Putamen (tissue), 1 donor: ENCODE measurements around the gene MARK4.
"Not testable (repeated sequence)": the region's sequence is repeated elsewhere in the genome, so short reads cannot be mapped to it uniquely, and the experiment has no call there.

Experiments
- DNase-seq: peaks from one replicate; pipeline ENCODE4 v3.0.0-alpha.2; 2016; ENCODE audit warnings: low spot score

Gene MARK4

DNA sequence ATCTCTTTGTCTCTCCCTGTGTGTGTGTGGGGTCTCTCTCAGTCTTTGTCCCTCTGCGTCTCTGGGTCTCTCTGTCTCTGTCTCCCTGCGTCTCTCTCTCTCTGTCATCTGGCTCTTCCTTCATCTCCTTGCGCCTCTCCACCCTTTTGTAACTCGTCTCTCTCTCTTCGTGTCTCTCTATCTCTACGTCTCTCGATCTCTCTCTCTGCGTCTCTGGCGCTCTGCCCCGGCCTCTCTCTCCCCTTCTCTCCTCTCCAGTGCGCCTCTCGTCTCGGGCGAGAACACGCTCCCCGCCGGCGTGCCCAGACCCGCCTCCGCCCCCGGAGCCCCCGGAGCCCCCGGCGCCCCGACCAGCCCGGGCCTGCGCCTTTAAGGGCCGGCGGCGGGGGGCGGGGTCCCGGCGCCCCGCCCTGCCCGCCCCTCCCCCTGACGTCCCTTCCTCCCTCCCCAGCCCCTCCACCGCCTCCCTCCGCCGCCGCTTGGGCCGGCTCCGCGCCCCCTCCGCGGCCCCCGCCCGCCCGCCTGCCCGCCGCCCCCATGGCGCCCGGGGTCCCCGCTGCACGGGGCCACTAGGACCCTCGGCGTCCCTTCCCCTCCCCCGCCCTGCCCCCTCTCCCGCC lies at the start of gene MARK4:
MARK4 (plus strand) TSS at position 440 of the 620 bp plus-strand sequence. CDS start 318 bp downstream, outside the sequence.
- DNase-seq: peak; percentile 57

DNA sequence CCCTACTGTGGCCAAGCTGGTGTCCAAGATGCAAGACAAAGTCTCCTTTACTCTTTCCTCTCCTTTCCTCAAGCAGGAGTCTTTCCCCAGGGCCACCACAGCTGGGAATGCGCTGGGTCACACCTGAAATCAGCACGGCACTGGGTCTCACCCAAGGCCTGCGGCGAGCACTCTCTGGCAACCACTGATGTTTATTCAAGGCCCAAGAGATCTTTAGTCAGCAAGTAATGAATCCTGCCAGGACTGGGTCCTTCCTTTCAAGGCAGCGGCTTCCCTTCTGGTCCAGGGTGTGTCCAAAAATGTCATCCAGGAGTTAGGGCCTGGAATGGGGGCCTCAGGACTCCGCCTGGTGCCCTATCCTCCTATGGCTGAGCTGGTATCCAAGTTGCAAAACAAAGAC lies 48.4 kb upstream of the MARK4 start:
- no peak for DNase-seq

DNA sequence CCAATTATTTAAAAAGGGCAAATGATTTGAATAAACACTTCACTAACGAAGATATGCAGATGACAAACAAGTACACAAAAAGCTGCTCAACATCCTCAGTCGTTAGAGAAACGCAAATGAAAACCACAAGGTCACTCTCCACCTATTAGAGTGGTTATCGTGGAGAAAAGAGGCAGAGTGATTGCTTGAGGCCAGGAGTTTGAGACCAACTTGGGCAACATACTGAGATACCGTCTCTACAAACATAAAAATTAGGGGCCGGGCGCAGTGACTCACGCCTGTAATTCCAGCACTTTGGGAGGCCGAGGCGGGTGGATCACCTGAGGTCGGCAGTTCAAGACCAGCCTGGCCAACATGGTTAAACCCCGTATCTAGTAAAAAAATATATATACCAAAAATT lies 45.3 kb upstream of the MARK4 start:
- DNase-seq: no peak

DNA sequence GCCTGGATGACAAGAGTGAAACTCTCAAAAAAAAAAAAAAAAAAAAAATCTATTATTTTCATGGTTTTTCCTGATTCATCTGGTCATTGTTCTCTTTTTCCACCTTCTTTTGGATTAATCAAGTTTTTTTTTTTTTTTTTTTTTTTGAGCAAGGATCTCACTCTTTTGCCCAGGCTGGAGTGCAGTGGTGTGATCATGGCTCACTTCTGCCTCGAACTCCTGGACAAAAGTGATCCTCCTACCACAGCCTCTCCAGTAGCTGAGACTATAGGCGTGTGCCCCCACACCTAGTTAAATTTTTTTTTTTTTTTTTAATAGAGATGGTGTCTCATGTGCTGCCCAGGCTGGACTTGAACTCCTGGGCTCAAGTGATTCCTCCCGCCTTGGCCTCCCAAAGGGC lies 44.7 kb upstream of the MARK4 start:
- no peak for DNase-seq

DNA sequence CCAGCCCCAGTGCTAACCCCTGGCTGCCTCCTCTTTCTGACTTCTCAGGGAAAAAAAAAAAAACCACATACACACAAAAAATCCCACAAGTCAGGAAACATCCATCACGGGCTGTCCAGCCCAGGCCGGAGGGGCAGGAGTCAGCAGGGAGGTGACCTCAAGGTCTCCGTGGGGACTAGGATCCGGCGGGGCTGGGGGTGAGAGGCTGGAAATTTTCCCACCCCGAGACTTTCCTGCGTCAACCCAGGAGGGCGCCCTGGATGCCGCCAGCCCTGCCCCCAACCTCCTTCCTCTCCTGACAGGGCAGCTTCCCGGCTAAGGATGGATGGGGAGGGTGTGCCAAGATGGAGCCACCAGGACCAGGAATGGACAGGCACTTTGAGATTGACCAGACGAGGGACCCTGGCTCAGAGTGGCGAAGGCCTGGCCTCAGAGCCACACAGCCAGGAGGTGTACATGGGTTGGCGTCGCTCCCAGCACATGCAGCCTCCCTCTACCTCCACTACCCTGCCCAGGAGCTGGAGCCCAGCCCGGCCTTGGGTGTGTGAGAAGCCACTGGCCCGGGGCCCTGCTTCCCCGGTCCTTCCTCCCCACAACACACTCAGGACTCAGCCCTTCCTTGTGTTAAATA lies 39.2 kb upstream of the MARK4 start:
- no peak for DNase-seq

DNA sequence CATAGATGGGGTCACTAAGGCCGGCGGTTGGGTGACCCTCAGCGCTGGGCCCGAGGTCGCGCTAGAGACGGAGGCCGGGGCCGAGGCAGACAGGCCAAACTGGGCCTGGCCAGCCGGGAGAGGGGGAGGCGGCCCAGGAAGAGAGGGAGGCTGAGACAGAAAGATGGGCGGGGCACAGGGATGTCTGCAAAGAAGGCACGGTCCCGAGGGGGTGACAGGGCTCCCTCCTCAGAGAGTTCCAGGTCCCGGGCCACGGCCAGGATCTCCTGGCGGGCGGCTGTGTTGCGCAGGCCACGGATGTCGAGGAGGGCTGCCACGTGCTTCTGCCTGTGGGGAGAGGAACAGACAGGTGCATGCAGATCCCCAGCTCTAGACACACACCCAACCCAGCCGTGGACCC lies 38.0 kb upstream of the MARK4 start:
- DNase-seq: no peak

DNA sequence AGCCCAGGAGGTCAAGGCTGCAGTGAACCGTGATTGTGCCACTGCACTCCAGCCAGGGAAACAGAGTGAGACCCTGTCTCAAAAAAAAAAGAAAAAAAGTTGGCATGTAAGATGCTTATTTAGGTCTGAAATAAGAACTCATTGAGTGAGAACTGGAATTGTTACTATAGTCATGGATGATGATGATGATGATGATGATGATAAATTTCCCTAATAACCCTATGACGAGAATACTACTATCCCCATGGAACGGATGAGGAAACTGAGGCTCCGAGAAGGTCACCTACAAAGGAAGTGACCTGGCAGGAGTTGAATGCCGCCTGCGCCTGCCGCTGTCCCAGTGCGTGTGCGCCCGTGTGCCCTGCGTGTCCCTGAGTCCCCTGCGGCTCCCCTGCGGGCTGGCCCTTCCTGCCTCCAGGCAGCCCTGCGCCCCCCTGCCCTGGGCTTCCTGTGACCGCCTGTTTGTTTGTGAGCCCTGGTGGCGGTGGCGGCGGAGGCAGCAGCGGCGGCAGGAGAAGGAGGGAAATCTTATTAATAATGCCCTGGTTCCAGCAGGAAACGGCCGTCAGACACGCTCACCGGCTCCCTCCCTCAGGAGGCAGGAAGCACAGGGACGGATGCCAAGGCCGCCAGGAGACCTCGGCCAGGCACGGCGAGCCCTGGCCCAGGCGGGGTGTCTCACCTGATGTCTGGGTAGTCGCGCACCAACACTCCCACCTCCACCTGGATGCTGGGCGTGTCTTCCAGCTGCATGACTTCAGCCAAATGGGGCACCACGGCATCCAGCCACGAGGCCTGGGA lies 35.5 kb upstream of the MARK4 start:
- DNase-seq: no peak

DNA sequence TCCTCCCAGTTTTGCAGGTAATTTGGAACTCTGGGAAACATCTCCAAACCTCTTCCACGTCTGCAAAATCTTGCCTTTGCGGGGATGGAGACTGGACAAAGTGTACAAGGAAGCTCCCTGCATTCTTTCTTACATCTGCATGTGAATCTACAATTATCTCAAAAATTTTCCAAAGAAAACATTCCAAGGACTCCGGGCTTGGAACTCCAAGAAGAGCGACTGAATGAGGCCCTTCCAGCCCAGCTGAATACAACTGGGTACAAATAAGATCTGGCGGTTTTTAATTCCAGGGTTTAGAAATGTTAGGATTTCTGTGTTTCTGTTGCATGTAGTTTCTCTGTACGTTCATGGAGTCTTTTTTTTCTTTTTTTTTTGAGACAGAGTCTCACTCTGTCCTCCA lies 34.4 kb upstream of the MARK4 start:
- DNase-seq: no peak

DNA sequence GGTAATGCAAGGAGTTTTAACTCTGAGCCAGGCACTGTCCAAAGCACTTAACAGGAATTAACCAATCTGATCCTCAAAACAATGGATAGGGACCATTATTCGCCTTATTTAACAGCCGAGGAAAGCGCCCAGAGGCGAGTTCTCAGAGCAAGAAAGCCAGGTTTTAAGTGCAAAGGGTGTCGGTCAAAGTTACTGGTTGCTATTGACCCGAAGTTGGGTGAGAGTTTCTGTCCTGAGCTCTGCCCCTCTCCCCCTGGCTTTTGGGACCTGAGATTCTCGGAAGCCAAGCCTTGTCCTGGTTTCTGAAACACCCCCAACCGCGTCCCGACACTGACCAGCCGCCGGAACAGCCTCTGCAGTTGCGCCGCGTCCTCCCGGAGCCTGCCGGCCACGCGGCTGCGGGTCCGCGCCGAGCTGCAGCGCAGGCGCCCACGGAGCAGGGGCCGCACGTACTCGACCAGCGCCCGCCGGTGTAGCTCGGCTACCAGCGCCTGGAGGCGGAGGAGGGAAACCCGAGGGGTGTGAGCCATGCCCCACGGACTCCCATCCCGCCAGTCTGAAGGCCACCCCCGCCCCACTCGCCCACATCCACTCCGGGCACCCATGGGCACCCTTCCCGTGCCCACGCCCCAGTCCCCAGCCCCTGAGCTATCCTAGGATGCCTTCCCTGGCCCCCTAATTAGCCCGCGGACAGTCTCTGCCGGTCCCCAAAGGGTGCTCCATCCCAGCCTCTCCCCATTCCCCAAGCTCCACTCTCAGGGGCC lies 33.7 kb upstream of the MARK4 start:
- no peak for DNase-seq

DNA sequence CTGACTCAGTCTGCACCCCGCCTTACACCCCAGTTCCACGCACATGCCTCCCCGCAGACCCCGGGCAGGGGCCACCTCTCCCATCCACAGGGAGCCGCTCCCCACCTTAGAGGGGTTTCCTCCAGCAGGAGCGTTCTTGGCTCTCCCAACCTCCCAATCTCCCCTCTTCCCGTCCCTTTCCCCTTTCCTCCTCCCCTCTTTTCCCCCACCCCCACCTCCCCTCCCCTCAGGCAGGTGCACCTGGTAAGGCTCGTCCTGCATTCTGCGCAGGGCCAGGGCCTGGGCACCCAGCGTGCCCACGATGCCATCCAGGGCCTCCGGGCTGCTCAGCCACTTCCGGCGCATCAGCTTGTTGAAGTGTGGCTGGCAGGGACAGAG lies 33.1 kb upstream of the MARK4 start:
- DNase-seq: no peak

DNA sequence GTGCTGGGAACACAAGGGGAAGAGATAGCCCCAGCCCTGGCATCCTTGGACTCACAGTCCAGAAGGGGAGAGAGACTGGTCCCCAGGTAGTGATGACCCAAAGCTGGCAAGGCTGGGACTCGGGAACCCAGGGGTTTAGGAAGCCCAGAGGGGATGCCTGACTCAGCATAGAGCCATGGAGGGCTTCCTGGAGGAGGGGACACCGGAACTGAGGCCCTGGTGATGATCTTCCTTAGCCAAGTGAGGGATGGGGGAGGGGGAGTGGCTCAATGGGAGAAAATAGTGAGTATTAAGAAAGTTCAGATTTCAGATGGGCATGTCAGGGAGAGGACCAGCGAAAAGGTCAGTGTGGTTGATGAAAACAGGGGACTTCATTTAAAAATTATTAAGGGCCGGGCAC lies 32.6 kb upstream of the MARK4 start:
- DNase-seq: no peak

DNA sequence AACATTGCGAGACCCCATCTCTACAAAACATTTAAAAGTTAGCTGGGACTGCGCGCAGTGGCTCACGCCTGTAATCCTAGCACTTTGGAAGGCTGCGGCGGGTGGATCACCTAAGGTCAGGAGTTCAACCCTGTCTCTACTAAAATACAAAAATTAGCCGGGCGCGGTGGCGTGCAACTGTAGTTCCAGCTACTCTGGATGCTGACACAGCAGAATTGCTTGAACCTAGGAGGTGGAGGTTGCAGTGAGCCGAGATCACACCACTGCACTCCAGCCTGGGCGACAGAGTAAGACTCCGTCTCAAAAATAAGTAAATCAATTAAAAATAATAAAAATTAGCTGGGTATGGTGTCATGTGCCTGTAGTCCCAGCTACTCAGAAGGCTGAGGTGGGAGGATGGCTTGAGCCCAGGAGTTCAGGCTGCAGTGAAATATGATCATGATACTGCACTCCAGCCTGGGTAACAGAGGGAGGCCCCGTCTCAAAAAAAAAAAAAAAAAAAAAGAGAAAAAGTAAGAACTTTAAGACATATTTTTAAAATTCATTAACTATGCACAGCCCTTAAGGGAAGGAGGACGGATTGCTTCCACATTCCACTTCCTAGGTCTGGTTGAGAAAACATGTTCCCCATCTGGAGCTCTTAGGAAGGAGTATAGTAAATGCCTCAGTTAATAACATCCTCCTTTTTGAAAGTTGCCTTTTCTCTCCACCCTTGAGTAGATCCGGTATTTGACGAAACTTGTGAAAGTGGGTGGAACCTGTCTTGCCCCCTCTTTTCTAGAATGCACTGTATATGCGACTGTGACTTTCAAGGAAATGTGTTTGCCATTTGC lies 31.9 kb upstream of the MARK4 start:
- DNase-seq: no peak

DNA sequence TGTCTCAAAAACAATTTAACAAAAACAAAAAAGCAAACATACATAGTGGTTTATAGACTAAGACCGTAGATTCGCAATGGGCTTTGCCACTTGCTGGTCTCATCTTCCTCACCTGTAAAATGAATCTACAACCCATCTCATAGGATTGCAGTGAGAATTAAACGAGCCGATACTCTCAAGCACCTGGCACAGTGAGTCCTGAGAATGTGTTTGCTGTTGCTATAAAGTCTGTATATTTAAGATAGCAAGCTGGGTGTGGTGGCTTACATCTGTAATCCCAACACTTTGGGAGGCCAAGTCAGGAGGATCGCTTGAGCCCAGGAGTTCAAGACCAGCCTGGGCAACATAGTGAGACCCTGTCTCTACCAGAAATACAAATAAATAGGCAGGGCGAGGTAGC lies 28.3 kb upstream of the MARK4 start:
- DNase-seq: no peak

DNA sequence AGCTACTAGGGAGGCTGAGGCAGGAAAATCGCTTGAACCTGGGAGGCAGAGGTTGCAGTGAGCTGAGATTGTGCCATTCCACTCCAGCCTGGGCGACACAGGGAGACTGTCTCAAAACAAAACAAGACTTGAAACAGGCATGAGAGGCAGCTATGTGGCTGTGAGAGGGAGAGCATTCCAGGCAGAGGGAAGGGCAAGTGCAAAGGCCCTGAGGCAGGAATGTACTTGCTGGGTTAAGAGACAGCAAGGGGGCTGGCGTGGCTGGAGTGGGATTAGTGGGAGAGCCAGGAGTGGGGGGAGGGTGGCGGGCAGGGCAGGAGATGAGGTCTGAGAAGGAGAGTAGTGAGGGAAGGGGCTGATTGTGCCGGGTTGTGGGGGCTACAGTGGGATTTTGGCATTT lies 27.2 kb upstream of the MARK4 start:
- DNase-seq: no peak

DNA sequence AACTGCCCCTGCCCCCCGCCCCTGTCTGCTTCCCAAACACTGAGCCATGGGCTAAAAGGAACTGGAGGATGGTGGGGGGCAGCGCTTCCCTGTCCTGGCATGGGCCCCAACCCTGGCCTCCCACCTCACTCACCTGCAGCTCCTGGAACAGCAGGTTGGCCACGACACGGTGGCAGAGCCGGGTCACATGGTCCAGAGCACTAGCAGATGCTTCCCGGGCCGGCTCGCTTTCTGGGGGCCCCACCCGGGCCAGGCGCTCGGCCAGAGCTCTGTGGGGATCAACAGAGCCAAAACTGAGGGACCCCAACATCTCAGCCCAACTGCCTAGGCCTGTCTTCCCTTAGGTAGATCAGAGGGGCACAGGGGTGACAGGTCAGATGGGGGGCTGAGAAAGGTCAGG lies 26.4 kb upstream of the MARK4 start:
- no peak for DNase-seq

DNA sequence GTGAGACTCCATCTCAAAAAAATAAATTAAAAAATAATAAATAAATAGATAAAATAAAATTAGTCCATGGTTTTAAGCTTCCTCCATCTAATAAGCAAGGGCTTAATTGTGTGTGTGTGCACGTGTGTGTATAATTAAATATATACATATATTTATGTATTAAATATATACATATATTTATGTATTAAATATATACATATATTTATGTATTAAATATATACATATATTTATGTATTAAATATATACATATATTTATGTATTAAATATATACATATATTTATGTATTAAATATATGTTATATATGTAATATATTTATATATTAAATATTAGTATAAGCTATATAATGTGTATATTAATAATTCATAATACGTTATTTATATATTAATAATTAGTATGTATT lies 22.0 kb upstream of the MARK4 start:
- DNase-seq: not testable (repeated sequence)

DNA sequence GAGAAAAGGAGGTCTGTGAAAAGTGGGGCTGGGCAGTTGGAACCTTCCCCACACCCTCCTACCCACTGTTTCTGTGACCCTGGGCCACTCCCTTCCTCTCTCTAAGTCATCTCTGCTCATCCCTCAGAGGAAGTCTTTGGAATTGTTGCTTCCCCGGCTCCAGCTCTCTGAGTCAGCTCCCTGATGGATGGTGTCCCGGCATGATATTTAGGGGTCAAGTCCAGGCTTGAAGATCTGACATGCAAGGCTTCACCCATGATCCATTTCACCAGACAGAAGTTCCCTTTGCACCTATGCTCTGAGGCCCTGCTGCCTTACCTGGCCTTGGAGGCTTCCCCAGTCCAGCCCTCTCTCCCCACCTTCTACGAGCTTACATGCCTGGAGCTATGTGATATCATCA lies 19.2 kb upstream of the MARK4 start:
- no peak for DNase-seq

DNA sequence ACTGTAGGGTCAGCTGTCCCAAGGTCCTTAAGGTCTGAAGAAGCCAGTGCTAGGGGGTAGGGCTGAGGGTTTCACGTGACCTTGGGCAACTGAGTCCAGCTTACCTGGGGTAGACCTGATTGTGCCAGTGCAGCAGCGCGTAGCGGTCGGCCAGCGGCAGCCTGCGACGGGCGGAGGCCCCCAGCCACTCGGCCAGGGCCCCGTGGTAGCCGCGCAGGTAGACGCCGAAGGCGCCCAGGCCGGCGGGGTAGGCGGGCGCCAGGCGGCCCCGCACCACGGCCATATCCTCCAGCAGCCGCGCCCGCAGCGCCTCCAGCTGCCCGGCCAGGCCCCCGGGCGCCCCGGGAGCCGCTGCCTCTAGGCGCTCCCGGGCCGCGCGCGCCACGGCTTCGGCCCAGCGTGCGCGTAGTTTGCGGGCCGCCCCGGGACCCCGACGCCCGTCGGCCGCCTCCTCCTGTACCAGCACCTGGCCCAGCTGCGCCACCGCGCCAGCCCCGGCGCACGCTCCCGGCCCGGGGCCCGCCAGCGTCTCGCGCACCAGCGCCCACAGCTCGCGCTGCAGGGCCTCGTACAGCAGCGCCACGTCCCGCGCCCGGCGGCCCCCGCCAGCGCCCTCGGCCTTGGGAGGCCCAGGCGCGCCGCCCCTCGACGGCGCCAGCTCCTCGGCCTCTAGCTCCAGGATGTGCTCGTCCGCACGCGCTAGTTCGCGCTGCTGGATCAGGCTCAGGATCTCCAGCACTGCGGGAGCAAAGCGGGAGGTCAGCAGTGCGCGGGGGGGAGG lies 16.8 kb upstream of the MARK4 start:
- DNase-seq: no peak

DNA sequence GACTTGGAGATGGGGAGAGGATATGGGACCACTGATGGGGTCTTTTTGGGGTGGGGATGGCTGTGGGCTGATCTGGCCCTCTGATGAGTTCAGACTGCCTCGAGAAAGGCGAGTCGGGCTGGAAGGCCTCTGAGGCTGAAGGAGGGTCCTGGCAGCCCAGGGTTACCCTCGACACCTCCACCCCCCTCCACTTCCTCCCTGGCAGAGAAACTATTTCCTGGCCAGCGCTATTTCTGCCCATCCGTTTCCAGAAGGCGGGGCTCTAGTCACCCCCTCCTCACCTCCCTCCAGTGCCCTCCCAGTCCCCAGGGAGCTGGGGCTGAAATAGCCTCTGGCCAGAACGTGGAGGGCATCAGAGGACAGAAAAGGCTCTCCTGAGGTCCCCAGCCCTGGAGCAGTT lies 15.6 kb upstream of the MARK4 start:
- no peak for DNase-seq

DNA sequence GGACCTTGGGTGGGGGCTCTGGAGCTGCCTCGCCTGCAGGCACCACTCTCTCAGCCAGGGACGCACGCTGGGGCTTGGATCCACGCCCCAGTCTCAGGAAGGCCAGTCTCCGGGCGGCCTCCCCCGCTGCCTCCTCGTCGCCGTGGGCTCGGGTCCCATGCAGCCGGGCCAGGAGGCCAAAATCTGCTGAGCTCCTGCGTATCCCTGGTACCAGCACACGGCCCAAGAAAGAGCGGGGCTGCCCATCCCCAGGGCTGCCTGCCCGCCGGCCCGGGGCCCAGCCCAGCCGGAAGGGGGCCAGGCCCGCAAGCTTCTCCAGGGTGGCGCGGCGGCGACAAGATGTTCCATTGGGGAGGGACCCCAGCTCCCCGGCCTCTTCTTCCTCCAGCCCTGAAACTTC lies 12.5 kb upstream of the MARK4 start:
- DNase-seq: no peak

DNA sequence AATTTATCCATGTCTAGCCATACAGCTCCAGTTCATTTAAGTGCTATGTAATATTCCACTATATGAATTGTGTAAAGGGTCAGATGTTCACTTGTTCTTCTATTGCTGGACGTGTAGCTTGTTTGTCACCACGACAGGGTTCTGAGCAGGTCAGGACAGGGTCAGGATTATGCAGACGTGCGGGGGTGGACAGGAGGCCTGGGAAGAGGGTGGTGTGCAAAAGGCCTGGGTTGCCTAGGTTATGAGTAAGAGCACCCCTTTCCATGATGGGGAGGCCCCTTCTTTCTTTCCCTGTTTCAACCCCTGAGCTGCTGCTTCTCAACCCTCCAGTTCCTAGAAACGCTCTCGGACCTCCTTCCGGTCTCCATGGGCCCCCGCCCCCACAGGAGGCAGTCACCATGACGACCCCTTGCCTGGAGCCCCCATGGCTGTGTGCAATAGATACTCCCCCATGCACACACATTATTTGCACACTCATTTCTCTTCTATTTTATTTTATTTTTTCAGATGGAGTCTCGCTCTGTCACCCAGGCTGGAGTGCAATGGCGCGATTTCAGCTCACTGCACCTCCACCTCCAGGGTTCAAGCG lies 7.8 kb upstream of the MARK4 start:
- DNase-seq: no peak
